Trophoblast cell (in vitro differentiated cells and primary cell): ENCODE measurements around the gene SLC39A3.

Experiments used
- DNase-seq, 2 donors: peaks; one replicate each; pipeline ENCODE4 v3.0.0-alpha.2; 2016
- H2AFZ ChIP-seq: 2 replicates; pipeline ENCODE4 v1.6.1; 2013; ENCODE audit warnings: low read length, moderate library complexity, mild to moderate bottlenecking; ENCODE audit not compliant: insufficient read depth, poor library complexity
- H2AK5ac ChIP-seq: 2 replicates; pipeline ENCODE4 v1.6.1; 2013; ENCODE audit warnings: mild to moderate bottlenecking, low read length
- H2BK120ac ChIP-seq: 2 replicates; pipeline ENCODE4 v1.6.1; 2013; ENCODE audit warnings: low read length, mild to moderate bottlenecking, moderate library complexity; ENCODE audit not compliant: insufficient read depth, poor library complexity
- H2BK12ac ChIP-seq: 2 replicates; pipeline ENCODE4 v1.6.1; 2013; ENCODE audit warnings: mild to moderate bottlenecking, low read length, moderate library complexity
- H2BK5ac ChIP-seq: 2 replicates; pipeline ENCODE4 v1.6.1; 2013; ENCODE audit warnings: low read length, low read depth, moderate library complexity, mild to moderate bottlenecking; ENCODE audit not compliant: poor library complexity
- H3K14ac ChIP-seq: 2 replicates; pipeline ENCODE4 v1.6.1; 2013; ENCODE audit warnings: mild to moderate bottlenecking, low read length
- H3K18ac ChIP-seq: 2 replicates; pipeline ENCODE4 v1.6.1; 2013; ENCODE audit warnings: mild to moderate bottlenecking, low read length
- H3K23ac ChIP-seq: 2 replicates; pipeline ENCODE4 v1.6.1; 2013; ENCODE audit warnings: low read length
- H3K27ac ChIP-seq: 2 replicates; pipeline ENCODE4 v1.5.1; 2013; ENCODE audit warnings: low read depth, mild to moderate bottlenecking, inconsistent platforms, low read length, moderate library complexity
- H3K27me3 ChIP-seq: 2 replicates; pipeline ENCODE4 v1.6.1; 2013; ENCODE audit warnings: inconsistent platforms, mild to moderate bottlenecking, low read length, moderate library complexity; ENCODE audit not compliant: insufficient read depth
- H3K36me3 ChIP-seq, 2 experiments: 1 replicate in 1 of 2; 2 replicates in 1 of 2; pipeline ENCODE4 v1.6.1; 2013; ENCODE audit warnings: low read length in 2 of 2, mild to moderate bottlenecking in 2 of 2, moderate library complexity in 1 of 2; ENCODE audit not compliant: insufficient read depth in 2 of 2, control insufficient read depth in 1 of 2
- H3K4ac ChIP-seq: 2 replicates; pipeline ENCODE4 v1.6.1; 2013; ENCODE audit warnings: low read depth, mild to moderate bottlenecking, low read length, moderate library complexity
- H3K4me1 ChIP-seq, 2 experiments: 1 replicate in 1 of 2; 2 replicates in 1 of 2; pipeline ENCODE4 v1.6.1; 2013; ENCODE audit warnings: low read length in 2 of 2, mild to moderate bottlenecking in 2 of 2, moderate library complexity in 1 of 2; ENCODE audit not compliant: insufficient read depth in 2 of 2, control insufficient read depth in 1 of 2
- H3K4me2 ChIP-seq: 2 replicates; pipeline ENCODE4 v1.6.1; 2013; ENCODE audit warnings: inconsistent platforms, mild to moderate bottlenecking, low read length, moderate library complexity
- H3K4me3 ChIP-seq: 2 replicates; pipeline ENCODE4 v1.5.1; 2013; ENCODE audit warnings: mild to moderate bottlenecking, low read depth, low read length, inconsistent platforms
- H3K79me1 ChIP-seq: one replicate; pipeline ENCODE4 v1.6.1; 2013; ENCODE audit warnings: low read length
- H3K79me2 ChIP-seq: 2 replicates; pipeline ENCODE4 v1.6.1; 2013; ENCODE audit warnings: low read length, mild to moderate bottlenecking; ENCODE audit not compliant: control insufficient read depth, insufficient read depth, poor library complexity
- H3K9ac ChIP-seq: 2 replicates; pipeline ENCODE4 v1.6.1; 2013; ENCODE audit warnings: mild to moderate bottlenecking, low read length
- H3K9me3 ChIP-seq: 2 replicates; pipeline ENCODE4 v1.6.1; 2013; ENCODE audit warnings: low read depth, mild to moderate bottlenecking, control low read depth, inconsistent platforms, low read length; ENCODE audit not compliant: insufficient read depth
- H4K12ac ChIP-seq: 2 replicates; pipeline ENCODE4 v1.6.1; 2013; ENCODE audit warnings: low read depth, mild to moderate bottlenecking, low read length, moderate library complexity
- H4K8ac ChIP-seq: 2 replicates; pipeline ENCODE4 v1.6.1; 2013; ENCODE audit warnings: low read depth, mild to moderate bottlenecking, low read length, moderate library complexity
- H4K91ac ChIP-seq: one replicate; pipeline ENCODE4 v1.6.1; 2013; ENCODE audit warnings: low read depth, mild to moderate bottlenecking, low read length, moderate library complexity
- WGBS: extraction: QIAGEN DNeasy Blood & Tissue Kit; methylation state at CpG from one replicate; pipeline ENCODE4 v1.1.7; 2013; ENCODE audit warnings: missing lambda C conversion rate; ENCODE audit not compliant: insufficient read length, insufficient coverage; ENCODE audit errors: extremely low coverage; 5-methylcytosine and 5-hydroxymethylcytosine counted together

SLC39A3 gene

DNA sequence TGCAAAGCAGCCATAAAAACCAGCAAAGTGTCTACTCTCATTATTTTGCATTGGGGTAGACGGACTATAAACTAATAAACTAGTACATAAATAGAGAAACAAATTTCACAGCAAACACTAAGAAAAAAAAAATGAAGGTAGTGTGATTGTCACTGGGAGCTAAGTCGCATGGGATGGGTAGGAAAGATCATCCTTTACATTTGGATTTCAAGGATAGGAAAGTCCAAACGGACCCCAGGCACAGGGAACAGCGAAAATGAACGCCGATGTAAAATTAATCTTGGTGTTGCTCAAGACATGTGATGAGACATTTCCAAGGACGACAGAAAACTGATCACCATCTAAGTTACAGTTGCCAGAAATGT, 43.9 kb upstream of the SLC39A3 start:
- DNase-seq = peak in 1 of 2 donors; percentile 3
- Histone ChIP-seq H4K91ac (no peak overlapping the region), H3K14ac (no peak overlapping the region), H2BK12ac (no peak overlapping the region), H4K8ac (no peak overlapping the region), H3K27me3 (no peaks in the 10 kb centered on the region), H2BK5ac (no peak overlapping the region), H2BK120ac (no peak overlapping the region), H3K4me2 (peak overlapping the region; percentile 63), H3K4me3 (no peak overlapping the region), H2AFZ (no peak overlapping the region), H3K79me2 (peaks cover 44% of the 10 kb centered on the region), H2AK5ac (no peak overlapping the region), H3K79me1 (peaks cover 10% of the 10 kb centered on the region), H3K4ac (no peak overlapping the region), H3K23ac (no peak overlapping the region), H4K12ac (no peak overlapping the region), H3K36me3 (peaks cover 12 to 13% of the 10 kb centered on the region in 2 experiments), H3K27ac (peak overlapping the region; percentile 32), H3K9ac (no peak overlapping the region), H3K18ac (no peak overlapping the region), H3K9me3 (no peaks in the 10 kb centered on the region), H3K4me1 (peaks cover 5 to 11% of the 10 kb centered on the region in 2 experiments)
- WGBS = no CpG with 5 or more reads among the region's 7 CpGs

GRCh38 chr19:2782936-2783780, 43.3 kb upstream of the SLC39A3 start, which contains the start of gene SGTA:
Gene SGTA, minus strand, starts transcription at chr19:2783273. Its CDS starts 14,205 bp downstream, at chr19:2769068.
- WGBS = no CpG with 5 or more reads among the region's 68 CpGs
- H3K23ac ChIP-seq = no peak within 1 kb of the TSS
- H2BK120ac ChIP-seq = peak within 1 kb of the TSS; percentile 95
- peaks cover 14% of the 10 kb centered on the region in 2 experiments for H3K36me3 ChIP-seq
- no peaks in the 10 kb centered on the region for H3K9me3 ChIP-seq
- peaks cover 10% of the 10 kb centered on the region for H3K79me1 ChIP-seq
- H3K27me3 ChIP-seq = no peaks in the 10 kb centered on the region
- H3K18ac ChIP-seq = peak within 1 kb of the TSS; percentile 97
- H3K9ac ChIP-seq = peak within 1 kb of the TSS; percentile 92
- H2AFZ ChIP-seq = peak within 1 kb of the TSS; percentile 96
- peaks cover 49% of the 10 kb centered on the region for H3K79me2 ChIP-seq
- DNase-seq = peak; percentile 99 to 100
- peak within 1 kb of the TSS; percentile 100 for H3K4ac ChIP-seq
- H3K4me2 ChIP-seq = peak within 1 kb of the TSS; percentile 90
- peak within 1 kb of the TSS; percentile 100 for H2AK5ac ChIP-seq
- peak within 1 kb of the TSS; percentile 98 for H3K14ac ChIP-seq
- peak within 1 kb of the TSS; percentile 92 for H4K12ac ChIP-seq
- peak within 1 kb of the TSS; percentile 90 for H3K4me3 ChIP-seq
- H4K91ac ChIP-seq = peak within 1 kb of the TSS; percentile 97
- peak within 1 kb of the TSS; percentile 35 for H2BK12ac ChIP-seq
- H2BK5ac ChIP-seq = peak within 1 kb of the TSS; percentile 94
- peak within 1 kb of the TSS; percentile 32 for H3K27ac ChIP-seq
- peaks cover 5 to 11% of the 10 kb centered on the region in 2 experiments for H3K4me1 ChIP-seq
- peak within 1 kb of the TSS; percentile 96 for H4K8ac ChIP-seq

- Histone ChIP-seq H2AK5ac (peak overlapping the region; percentile 100), H3K27me3 (no peaks in the 10 kb centered on the region), H3K23ac (no peak overlapping the region), H3K18ac (peak overlapping the region; percentile 97), H3K14ac (peak overlapping the region; percentile 98), H3K27ac (no peak overlapping the region), H4K12ac (peak overlapping the region; percentile 92), H3K79me1 (peaks cover 10% of the 10 kb centered on the region), H2BK120ac (peak overlapping the region; percentile 95), H3K9me3 (no peaks in the 10 kb centered on the region), H3K4me3 (peak overlapping the region; percentile 90), H2BK12ac (peak overlapping the region; percentile 35), H3K9ac (peak overlapping the region; percentile 92), H4K91ac (peak overlapping the region; percentile 97), H4K8ac (peak overlapping the region; percentile 96), H2AFZ (peak overlapping the region; percentile 96), H3K4ac (peak overlapping the region; percentile 100), H3K4me1 (peaks cover 5 to 11% of the 10 kb centered on the region in 2 experiments), H2BK5ac (peak overlapping the region; percentile 94), H3K4me2 (peak overlapping the region; percentile 90), H3K36me3 (peaks cover 15 to 18% of the 10 kb centered on the region in 2 experiments), H3K79me2 (peaks cover 53% of the 10 kb centered on the region)
- DNase-seq = peak; percentile 36 to 55
- no CpG with 5 or more reads among the region's 24 CpGs for whole genome bisulfite sequencing
Measured at GRCh38 chr19:2782329-2782935, 42.6 kb upstream of the SLC39A3 start.

DNA sequence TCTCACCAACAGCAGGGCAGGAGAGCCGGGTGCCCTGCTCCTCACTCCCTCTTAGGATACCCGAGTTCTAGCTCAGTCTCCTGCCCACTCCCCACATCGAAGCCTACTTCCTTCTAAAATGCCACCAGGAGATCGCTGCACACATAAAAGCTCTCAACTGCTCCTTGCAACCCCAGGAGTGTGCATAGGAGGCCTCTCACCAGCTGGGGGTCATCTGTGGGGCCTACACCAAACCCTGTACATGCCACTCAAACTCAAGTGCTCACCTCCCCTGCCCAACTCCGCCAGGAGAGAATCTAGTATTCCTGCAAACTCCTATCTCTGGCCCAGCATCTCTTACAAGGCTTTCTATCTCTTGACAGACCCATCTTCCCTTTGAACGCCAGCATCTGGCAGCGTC, 40.5 kb upstream of the SLC39A3 start:
- Histone ChIP-seq H3K14ac (no peak overlapping the region), H3K4ac (peak overlapping the region; percentile 66), H3K4me2 (no peak overlapping the region), H3K79me1 (peaks cover 7% of the 10 kb centered on the region), H3K79me2 (peaks cover 56% of the 10 kb centered on the region), H3K23ac (no peak overlapping the region), H3K36me3 (peaks cover 18 to 26% of the 10 kb centered on the region in 2 experiments), H2BK5ac (no peak overlapping the region), H3K9me3 (no peaks in the 10 kb centered on the region), H3K4me3 (no peak overlapping the region), H2AK5ac (no peak overlapping the region), H3K27ac (no peak overlapping the region), H3K4me1 (peaks cover 7 to 14% of the 10 kb centered on the region in 2 experiments), H3K27me3 (no peaks in the 10 kb centered on the region), H2BK120ac (no peak overlapping the region), H3K9ac (no peak overlapping the region), H4K8ac (no peak overlapping the region), H3K18ac (no peak overlapping the region), H4K91ac (no peak overlapping the region), H2AFZ (no peak overlapping the region), H2BK12ac (no peak overlapping the region), H4K12ac (no peak overlapping the region)
- no CpG with 5 or more reads among the region's 7 CpGs for WGBS
- DNase-seq = no peak
